Superior temporal gyrus (tissue), 1 donor: ENCODE results near the gene MRNIP.
"Not testable (repeated sequence)": the region's sequence is repeated elsewhere in the genome, so short reads cannot be mapped to it uniquely, and the experiment has no call there.

Source experiments
- DNase-seq: peaks from one replicate; pipeline ENCODE4 v3.0.0-alpha.2; 2016; ENCODE audit errors: extremely low spot score

The MRNIP gene

GRCh38 chr5:179839328-179840256, 19.0 kb downstream of the MRNIP start:
- no peak for DNase-seq

- DNase-seq = no peak
These were observed 21.3 kb downstream of the MRNIP start for GRCh38 chr5:179837076-179838011.

GRCh38 chr5:179836225-179837019, 22.2 kb downstream of the MRNIP start:
- no peak for DNase-seq

- not testable (repeated sequence) for DNase-seq
These were observed 23.7 kb downstream of the MRNIP start for GRCh38 chr5:179834871-179835270.

GRCh38 chr5:179834120-179834519, 24.5 kb downstream of the MRNIP start:
- no peak for DNase-seq

GRCh38 chr5:179833709-179834070, 24.9 kb downstream of the MRNIP start:
- DNase-seq = no peak

GRCh38 chr5:179833056-179833708, 25.4 kb downstream of the MRNIP start:
- no peak for DNase-seq

GRCh38 chr5:179832039-179832745, 26.4 kb downstream of the MRNIP start:
- DNase-seq = no peak

- no peak for DNase-seq
These were observed 27.7 kb downstream of the MRNIP start for GRCh38 chr5:179830818-179831468.

- no peak for DNase-seq
These were observed 28.7 kb downstream of the MRNIP start for GRCh38 chr5:179829732-179830435.

GRCh38 chr5:179828756-179829421, 29.7 kb downstream of the MRNIP start:
- no peak for DNase-seq

GRCh38 chr5:179827680-179828079, 30.9 kb downstream of the MRNIP start:
- no peak for DNase-seq

GRCh38 chr5:179825655-179826182, 32.9 kb downstream of the MRNIP start:
- no peak for DNase-seq

GRCh38 chr5:179824745-179825112, 33.9 kb downstream of the MRNIP start:
- no peak for DNase-seq

GRCh38 chr5:179823937-179824744, 34.5 kb downstream of the MRNIP start:
- DNase-seq = no peak

GRCh38 chr5:179822444-179822990, 36.1 kb downstream of the MRNIP start:
- no peak for DNase-seq

- no peak for DNase-seq
These were observed 36.6 kb downstream of the MRNIP start for GRCh38 chr5:179822059-179822432.
